ENCODE results near the gene MAN1B1. TPM values are rescaled to one million over a fixed set of nuclear protein-coding genes. Genes with fewer than 3 reads are reported as not detected.
A peak's percentile ranks its signal among the peaks of the same experiment; 100 is the strongest.
"Not testable (repeated sequence)": the region's sequence is repeated elsewhere in the genome, so short reads cannot be mapped to it uniquely, and the experiment has no call there.

Gene MAN1B1
- total RNA-seq, 1 donor from 2014 or later, result 59.8 TPM

DNA sequence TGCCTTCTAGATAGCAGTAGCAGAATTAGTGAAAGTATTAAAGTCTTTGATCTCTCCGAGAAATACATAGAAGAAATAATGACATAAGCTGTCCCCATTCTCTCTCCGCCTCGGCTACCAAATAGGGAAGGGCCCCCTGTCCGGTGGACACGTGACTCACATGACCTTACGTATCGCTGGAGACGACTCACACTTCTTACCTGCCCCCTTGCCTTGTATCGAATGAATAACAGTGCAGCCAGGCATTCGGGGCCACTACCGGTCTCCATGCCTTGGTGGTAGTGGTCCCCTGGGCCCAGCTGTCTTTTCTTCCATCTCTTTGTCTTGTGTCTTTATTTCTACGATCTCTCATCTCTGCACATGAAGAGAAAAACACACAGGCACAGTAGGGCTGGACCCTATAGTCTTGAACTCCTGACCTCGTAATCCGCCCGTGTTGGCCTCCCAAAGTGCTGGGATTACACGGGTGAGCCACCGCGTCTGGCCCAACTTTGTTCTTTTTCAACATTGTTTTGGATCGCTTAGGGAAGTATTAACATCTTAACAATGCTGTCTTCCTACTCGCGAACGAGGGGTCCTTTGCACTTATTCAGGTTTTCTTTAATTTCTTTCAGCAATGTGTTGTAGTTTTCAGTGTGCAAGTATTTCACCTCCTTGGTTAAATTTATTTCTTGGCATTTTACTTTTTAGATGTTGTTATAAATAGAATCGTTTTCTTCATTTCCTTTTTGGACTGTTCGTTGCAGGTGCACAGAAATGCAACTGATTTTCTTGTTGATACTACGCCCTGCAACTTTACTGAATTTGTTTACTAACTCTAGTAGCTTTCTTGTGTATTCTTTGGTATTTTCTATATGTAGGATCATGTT, 35.4 kb downstream of the MAN1B1 start:
- not testable (repeated sequence) for H3K4me1 Mint-ChIP-seq (ENCODE audit: low read depth, unreplicated experiment); DNase-seq; H3K36me3 Mint-ChIP-seq (ENCODE audit: unreplicated experiment); H3K9me3 Mint-ChIP-seq (ENCODE audit: unreplicated experiment); H3K4me3 Mint-ChIP-seq (ENCODE audit: unreplicated experiment); H3K27ac Mint-ChIP-seq (ENCODE audit: unreplicated experiment); H3K27me3 Mint-ChIP-seq (ENCODE audit: unreplicated experiment)

- DNase-seq, result peak; percentile 4
- not testable (repeated sequence) for H3K4me3 Mint-ChIP-seq (ENCODE audit: unreplicated experiment); H3K36me3 Mint-ChIP-seq (ENCODE audit: unreplicated experiment); H3K27ac Mint-ChIP-seq (ENCODE audit: unreplicated experiment); H3K4me1 Mint-ChIP-seq (ENCODE audit: low read depth, unreplicated experiment); H3K27me3 Mint-ChIP-seq (ENCODE audit: unreplicated experiment); H3K9me3 Mint-ChIP-seq (ENCODE audit: unreplicated experiment)
Observed at GRCh38 chr9:137122796-137123467, 36.1 kb downstream of the MAN1B1 start.

- peaks cover 13% of the 10 kb centered on the region for H3K4me1 Mint-ChIP-seq (ENCODE audit: low read depth, unreplicated experiment)
- peaks cover under 1% of the 10 kb centered on the region for H3K9me3 Mint-ChIP-seq (ENCODE audit: unreplicated experiment)
- TF ChIP-seq, protein P1, sequence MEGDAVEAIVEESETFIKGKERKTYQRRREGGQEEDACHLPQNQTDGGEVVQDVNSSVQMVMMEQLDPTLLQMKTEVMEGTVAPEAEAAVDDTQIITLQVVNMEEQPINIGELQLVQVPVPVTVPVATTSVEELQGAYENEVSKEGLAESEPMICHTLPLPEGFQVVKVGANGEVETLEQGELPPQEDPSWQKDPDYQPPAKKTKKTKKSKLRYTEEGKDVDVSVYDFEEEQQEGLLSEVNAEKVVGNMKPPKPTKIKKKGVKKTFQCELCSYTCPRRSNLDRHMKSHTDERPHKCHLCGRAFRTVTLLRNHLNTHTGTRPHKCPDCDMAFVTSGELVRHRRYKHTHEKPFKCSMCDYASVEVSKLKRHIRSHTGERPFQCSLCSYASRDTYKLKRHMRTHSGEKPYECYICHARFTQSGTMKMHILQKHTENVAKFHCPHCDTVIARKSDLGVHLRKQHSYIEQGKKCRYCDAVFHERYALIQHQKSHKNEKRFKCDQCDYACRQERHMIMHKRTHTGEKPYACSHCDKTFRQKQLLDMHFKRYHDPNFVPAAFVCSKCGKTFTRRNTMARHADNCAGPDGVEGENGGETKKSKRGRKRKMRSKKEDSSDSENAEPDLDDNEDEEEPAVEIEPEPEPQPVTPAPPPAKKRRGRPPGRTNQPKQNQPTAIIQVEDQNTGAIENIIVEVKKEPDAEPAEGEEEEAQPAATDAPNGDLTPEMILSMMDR (IDR thresholded peaks at IDR 0.05; ENCODE audit: partially characterized antibody, unreplicated experiment), result no peak
- H3K27ac Mint-ChIP-seq (ENCODE audit: unreplicated experiment), result no peak overlapping the region
- DNase-seq, result no peak
- no peak overlapping the region for H3K4me3 Mint-ChIP-seq (ENCODE audit: unreplicated experiment)
- H3K36me3 Mint-ChIP-seq (ENCODE audit: unreplicated experiment), result no peaks in the 10 kb centered on the region
- H3K27me3 Mint-ChIP-seq (ENCODE audit: unreplicated experiment), result peaks cover 5% of the 10 kb centered on the region
Observed at GRCh38 chr9:137123468-137123837, 36.7 kb downstream of the MAN1B1 start.

- not testable (repeated sequence) for H3K4me3 Mint-ChIP-seq (ENCODE audit: unreplicated experiment); DNase-seq; H3K27me3 Mint-ChIP-seq (ENCODE audit: unreplicated experiment); H3K36me3 Mint-ChIP-seq (ENCODE audit: unreplicated experiment); H3K27ac Mint-ChIP-seq (ENCODE audit: unreplicated experiment); H3K9me3 Mint-ChIP-seq (ENCODE audit: unreplicated experiment)
- H3K4me1 Mint-ChIP-seq (ENCODE audit: low read depth, unreplicated experiment), result peaks cover 17% of the 10 kb centered on the region
Observed at GRCh38 chr9:137123952-137124462, 37.2 kb downstream of the MAN1B1 start.

- H3K4me3 Mint-ChIP-seq (ENCODE audit: unreplicated experiment), result no peak overlapping the region
- H3K4me1 Mint-ChIP-seq (ENCODE audit: low read depth, unreplicated experiment), result peaks cover 13% of the 10 kb centered on the region
- TF ChIP-seq, protein P1 (IDR thresholded peaks at IDR 0.05; ENCODE audit: partially characterized antibody, unreplicated experiment), result no peak
- H3K27ac Mint-ChIP-seq (ENCODE audit: unreplicated experiment), result no peak overlapping the region
- H3K9me3 Mint-ChIP-seq (ENCODE audit: unreplicated experiment), result peaks cover 7% of the 10 kb centered on the region
- peaks cover 6% of the 10 kb centered on the region for H3K27me3 Mint-ChIP-seq (ENCODE audit: unreplicated experiment)
- no peak for DNase-seq
- H3K36me3 Mint-ChIP-seq (ENCODE audit: unreplicated experiment), result no peaks in the 10 kb centered on the region
Observed at GRCh38 chr9:137126786-137127185, 40.0 kb downstream of the MAN1B1 start.

DNA sequence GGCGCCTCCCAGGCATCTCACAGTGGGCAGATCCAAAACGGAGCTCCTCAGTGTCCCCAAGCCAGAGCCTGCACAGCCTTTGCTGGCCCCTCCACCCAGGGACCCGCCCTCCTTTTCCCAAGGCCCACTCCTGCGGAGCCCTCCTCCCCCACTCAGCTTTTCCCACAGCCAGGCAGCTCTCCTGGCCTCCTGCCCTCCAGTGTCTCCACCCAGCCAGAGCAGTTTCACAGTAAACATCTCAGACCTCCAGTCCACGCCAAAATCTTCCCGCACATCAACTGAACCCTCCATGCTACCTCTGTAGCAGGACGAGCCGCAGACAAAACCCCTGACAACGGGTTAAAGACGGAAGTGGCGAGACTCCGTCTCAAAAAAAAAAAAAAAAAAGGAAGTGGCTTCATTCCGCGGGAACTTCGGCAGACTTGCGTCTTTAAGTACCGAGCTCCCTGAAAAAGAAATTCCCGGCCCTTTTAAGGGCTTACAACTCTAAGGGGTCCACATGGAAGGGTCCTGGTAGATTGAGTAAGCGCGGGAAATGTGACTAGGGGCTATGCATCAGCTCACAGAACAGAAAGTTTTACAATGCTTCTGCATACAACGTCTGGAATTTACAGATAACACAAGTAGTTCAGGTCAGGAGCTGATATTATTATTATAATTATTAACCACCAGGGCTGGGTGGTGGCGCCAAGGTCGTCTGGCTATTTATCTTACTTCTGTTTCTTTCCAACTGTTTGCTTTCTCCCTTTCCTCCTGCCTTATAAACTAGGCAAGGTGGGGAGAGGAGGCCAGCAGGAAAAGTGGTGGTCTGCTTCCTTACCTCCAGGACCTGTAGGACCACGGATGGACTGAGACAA, 40.7 kb downstream of the MAN1B1 start:
- Mint-ChIP-seq H3K27me3 (ENCODE audit: unreplicated experiment) (peaks cover 6% of the 10 kb centered on the region), H3K9me3 (ENCODE audit: unreplicated experiment) (peaks cover 7% of the 10 kb centered on the region)

More for the DNA sequence above, 40.7 kb downstream of the MAN1B1 start:
- H3K27ac Mint-ChIP-seq (ENCODE audit: unreplicated experiment), result no peak overlapping the region
- H3K4me1 Mint-ChIP-seq (ENCODE audit: low read depth, unreplicated experiment), result peaks cover 13% of the 10 kb centered on the region
- H3K4me3 Mint-ChIP-seq (ENCODE audit: unreplicated experiment), result peak overlapping the region; percentile 93
- DNase-seq, result peak; percentile 5
- H3K36me3 Mint-ChIP-seq (ENCODE audit: unreplicated experiment), result no peaks in the 10 kb centered on the region
- TF ChIP-seq, protein P1 (IDR thresholded peaks at IDR 0.05; ENCODE audit: partially characterized antibody, unreplicated experiment), result no peak
